Stimulated activated CD4-positive, alpha-beta T cell treated with anti-CD3 and anti-CD28 coated beads, Interleukin-12 subunit alpha, Interleukin-12 subunit beta, amount 100 ng/mL, for 24 hours (primary cell): ENCODE data around the gene ZNF83.
A peak's percentile ranks its signal among the peaks of the same experiment; 100 is the strongest.
"Not testable (repeated sequence)": the region's sequence is repeated elsewhere in the genome, so short reads cannot be mapped to it uniquely, and the experiment has no call there.

ENCODE experiments used
- DNase-seq, 2 experiments: peaks; one replicate each; pipeline ENCODE4 v3.0.0-alpha.2; 2020; ENCODE audit warnings: low read depth in 2 of 2

ZNF83 gene

DNA sequence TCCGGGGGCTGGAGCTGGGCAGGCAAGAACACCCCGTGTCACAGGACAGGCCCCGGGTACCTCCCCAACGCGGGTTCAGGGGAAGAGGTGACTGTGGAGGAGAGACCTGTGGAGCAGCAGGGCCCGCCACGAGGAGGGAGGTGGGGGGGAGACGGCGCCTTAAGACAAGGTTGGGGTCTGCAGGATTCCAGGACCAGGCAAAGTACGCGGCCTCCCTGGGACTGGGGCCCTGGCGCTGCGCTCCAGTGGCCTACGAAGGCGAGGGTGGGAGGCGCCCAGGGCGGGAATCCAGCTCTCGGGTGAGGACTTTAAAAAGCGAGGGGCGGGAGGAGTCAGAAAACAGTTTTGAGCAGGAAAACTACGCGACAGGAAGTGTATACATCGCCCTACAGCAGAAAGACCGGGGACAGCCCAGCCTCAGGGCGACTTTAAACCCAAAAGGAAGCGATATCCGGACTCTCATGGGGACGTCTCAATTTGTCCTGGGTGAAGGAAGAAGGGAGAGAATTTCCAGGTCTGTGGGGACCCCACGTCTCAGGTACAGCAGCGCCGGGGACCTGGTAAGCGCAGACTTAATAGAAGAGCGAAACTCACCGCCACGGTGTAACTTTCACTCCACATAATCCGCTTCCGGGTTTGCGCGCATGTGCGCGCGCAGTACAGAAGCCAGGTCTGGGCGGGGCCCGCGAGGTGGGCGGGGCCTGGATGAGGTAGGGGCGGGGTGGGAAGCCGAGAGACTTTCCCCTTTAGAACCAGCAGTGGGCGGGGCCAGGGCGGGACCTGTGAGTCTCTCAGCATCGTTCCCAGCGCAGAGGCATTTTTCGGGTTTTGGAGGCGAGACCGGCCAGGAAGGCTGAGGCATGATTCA lies at the start of gene ZNF83:
Gene ZNF83, minus strand, starts transcription at position 638 of the 868 bp plus-strand sequence.
- DNase-seq, result peak; percentile 81

DNA sequence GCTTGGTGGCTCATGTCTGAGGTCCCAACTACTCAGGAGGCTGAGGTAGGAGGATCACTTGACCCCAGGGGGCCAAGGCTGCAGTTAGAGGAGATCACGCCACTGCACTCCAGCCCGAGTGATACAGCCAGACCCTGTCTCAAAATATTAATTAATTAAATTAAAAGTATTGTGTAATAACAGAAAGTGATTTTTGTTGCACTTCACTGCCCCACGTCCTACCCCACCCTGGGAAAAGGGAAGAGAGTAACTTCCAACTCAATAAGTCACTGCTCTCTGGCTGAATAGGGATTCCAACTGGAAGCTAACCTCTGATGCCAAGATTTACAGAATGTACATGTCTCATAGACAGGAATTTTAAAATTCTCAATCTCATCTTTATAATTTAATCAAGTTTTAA lies 49.5 kb upstream of the ZNF83 start:
- no peak for DNase-seq

DNA sequence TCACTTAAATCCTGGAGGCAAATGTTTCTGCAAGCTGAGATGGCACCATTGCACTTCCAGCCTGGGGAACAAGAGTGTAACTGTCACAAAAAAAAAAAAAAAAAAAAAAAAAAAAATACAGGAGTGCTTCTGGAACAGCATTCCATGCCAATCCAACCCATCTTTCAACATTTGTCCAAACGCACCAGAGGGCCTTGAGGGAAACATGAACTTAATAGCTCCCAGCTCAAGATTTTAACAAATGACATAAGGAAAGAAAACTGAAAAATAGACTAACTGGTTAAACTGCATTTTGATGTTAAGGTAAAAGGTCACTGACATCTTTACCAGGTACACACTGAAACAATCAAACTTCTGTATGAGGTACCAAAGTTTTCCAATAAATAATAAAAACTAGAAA lies 47.7 kb upstream of the ZNF83 start:
- no peak for DNase-seq

DNA sequence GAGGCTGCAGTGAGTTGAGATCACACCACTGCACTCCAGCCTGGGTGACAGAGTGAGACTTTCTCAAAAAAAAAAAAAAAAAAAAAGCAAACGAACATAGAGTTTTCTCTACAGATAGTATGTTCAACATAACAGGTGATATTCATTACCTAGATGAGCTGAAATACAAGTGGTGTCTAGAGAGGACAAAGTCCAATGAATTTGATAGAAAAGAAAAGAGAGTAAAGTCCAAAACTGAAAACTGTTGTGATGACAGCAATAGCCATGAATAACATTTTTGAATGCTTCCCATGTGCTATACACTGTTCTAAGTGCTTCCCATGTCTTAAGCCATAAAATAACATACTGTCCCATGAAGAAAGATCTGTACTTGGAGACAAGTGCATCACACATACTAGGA lies 43.1 kb upstream of the ZNF83 start:
- DNase-seq, result not testable (repeated sequence)

DNA sequence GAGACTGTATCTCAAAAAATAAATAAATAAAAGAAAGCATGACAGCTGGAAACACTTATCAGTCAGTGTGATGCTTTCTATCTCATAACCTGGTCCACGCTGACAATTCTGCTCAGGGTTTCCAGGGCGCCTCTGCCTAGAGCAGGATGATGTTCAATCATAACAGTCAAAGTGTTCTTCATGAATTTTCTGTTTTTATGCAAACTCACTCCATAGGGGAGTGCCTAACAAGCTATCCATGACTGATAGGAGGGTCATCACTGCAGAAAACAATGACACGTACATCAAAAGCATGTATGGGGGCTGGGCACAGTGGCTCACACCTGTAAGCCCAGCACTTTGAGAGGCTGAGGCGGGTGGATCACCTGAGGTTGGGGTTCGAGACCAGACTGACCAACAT lies 41.4 kb upstream of the ZNF83 start:
- DNase-seq, result no peak

DNA sequence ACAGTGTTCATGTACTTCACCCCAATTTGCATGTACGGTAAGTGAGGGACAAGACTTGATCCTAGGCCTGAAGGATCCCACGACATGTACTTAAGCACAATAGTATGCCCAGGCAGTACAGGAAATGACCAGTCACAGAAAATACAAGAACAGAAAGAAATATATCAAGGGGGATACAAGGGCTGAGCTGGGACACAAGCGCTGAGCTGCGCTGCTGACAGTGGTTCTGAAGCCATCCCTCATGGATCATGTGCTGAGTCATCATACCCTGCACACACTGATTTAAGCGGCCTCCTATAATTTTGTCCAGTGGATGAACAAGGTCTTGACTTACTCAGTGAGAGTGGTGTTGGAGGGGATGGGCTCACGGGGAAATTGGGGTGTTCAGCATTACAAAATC lies 37.1 kb upstream of the ZNF83 start:
- not testable (repeated sequence) for DNase-seq

DNA sequence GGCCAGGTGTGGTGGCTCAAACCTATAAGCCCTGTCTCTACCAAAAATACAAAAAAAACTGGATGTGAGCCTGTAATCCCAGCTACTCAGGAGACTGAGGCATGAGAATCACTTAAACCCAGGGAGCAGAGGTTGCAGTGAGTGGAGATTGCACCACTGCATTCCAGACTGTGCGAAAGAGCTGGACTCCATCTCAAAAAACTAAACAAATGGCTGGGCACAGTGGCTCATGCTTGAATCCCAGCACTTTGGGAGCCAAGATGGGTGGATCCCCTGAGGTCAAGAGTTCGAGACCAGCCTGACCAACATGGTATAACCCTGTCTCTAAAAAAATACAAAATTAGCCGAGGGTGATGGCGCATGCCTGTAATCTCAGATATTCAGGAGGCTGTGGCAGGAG lies 34.9 kb upstream of the ZNF83 start:
- DNase-seq, result no peak

DNA sequence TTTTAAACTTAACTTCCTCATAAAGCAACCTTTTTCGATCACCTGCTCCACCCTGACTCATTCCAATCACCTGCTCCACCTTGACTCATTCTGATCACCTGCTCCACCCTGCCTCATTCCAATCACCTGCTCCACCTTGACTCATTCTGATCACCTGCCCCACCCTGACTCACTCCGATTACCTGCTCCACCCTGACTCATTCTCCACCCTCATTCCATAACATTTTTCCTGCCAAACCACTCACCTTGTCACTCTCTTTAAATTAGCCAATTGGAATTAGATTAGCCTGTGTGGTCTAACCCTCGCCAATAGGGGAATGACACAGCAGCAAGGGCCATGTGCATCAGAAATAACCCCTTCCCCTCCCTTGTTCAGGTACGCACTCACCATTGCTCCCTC lies 31.9 kb upstream of the ZNF83 start:
- no peak for DNase-seq

DNA sequence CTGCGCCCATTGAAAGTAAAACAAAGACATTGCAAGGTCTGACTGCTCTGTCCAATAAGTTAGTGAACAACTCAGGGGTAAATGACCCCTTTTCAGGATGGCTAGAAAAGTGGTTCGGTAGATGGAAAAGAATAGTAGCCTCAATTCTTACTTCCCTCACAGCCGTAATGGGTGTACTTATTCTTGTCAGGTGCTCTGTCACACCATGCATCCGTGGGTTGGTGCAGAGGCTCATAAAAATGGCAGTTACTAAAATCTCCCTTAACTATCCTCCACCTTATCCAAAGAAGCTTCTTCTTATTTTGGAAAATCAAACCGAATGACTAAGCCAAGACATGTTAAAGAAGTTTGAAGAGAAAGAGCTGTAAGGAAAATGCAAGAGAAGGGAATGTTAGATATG lies 31.4 kb upstream of the ZNF83 start:
- no peak for DNase-seq

DNA sequence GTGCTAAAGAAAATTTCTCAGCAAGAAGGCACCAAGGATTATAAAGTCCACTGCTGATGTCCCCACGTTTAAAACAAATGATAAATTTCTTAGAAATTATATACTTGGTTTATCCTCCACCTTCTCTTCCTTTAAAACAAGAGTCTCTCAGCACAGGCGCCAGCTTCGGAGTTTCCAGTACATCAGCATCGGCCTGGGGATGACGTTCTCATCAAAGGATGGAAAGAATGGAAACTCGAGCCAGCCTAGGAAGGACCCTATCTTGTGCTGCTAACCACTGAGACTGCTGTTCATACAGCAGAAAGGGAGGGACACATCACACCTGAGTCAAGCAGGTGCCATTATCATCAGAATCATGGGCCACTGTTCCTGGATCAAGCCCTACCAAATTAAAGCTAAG lies 29.8 kb upstream of the ZNF83 start:
- DNase-seq, result no peak

DNA sequence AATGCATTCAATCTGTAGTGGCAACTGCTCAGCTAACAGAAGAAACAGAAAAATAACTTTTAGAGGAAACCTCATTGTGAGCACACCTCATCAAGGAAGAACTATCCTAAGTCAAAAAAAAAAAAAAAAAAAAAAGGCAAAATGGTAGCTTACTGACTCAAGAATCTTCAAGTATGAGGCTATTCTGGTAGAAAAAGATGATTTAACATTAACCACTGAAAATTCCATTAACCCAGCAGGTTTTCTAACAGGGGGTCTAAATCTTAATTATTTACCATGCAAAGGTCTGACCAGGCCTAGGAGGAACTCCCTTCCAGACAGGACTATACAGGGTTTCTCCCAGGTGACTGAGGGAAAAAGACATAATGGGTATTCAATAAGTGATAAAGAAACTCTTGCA lies 28.4 kb upstream of the ZNF83 start:
- no peak for DNase-seq

DNA sequence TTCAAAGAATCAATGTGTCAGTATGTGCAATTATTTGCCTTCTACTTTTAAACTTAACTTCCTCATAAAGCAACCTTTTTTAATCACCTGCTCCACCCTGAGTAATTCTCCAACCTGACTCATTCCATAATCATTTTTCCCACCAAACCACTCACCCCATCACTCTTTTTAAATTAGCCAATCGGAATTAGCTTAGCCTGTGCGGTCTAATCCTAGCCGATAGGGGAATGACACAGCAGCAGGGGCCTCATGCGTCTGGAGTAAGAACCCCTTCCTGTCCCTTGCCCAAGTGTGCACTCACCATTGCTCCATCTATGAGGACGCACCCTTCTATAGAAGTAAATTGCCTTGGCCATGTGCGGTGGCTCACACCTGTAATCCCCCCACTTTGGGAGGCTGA lies 27.4 kb upstream of the ZNF83 start:
- DNase-seq, result no peak

DNA sequence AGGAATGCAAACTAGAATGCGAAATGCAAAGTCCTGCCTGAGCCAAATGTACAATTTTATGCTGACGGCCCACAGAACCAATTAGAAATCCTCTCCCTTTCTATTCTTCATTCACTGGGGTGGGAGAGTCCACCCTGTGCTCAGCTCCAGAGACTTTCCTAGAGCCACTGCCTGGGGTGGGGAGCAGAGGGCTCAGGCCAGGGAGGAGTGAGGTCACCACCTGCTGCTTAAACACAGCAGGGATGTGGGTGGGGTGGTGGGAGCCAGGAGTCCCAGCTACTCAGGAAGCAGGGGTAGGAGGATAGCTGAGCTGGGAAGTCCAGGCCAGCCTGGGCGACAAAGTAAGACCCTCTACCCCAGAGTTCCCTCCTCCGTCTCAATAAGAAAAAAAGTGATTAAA lies 26.9 kb upstream of the ZNF83 start:
- DNase-seq, result no peak

DNA sequence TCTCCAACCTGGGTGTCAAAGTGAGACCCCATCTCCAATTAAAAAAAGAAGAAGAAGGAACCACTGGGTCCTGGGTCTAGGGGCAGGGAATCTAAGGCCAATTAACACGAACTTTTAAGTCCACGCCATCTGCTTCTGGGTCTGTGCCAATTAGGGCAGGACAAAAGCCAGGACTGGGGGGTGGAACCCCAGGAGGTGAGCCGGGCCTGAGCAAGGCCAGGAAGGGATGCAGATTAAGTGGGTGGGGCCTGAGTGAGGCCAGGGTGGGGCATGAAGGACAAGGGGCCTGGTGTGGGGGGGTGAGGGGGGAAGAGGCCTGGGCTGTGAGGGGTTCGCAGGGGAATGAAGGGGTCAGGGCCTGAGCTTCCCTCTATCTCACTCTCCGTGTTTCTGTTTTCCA lies 26.3 kb upstream of the ZNF83 start:
- DNase-seq, result no peak

DNA sequence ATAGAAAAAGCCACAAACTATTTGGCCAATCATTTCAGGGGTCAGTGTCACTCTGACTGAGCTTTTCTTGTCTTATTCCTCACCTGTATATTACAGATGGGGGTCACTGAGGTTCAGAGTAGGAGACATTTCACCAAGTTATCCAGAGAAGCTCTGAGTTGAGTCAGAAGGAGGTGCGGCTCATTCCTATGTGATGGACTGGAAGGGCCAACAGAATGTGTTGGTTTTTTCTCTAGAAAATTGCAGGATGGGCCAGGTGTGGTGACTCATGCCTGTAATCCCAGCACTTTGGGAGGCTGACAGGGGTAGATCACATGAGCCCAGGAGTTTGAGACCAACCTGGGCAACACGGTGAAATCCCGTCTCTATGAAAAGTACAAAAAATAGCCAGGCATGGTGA lies 24.5 kb upstream of the ZNF83 start:
- DNase-seq, result no peak

DNA sequence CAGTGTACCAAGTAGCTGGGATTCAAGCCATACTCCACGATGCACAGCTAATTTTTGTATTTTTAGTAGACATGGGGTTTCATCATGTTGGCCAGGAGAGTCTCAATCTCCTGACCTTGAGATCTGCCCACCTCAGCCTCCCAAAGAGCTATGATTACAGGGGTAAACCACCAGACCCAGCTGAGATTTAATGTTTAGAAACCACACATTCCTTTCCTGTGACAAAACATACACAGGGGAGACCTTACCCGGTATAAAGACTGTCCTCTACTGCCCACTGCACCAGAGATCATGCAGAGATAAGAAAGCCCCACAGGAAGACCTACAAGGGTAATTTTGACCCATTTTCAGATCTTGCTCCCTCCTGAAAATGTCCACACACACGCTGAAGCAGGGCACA lies 22.8 kb upstream of the ZNF83 start:
- no peak for DNase-seq

DNA sequence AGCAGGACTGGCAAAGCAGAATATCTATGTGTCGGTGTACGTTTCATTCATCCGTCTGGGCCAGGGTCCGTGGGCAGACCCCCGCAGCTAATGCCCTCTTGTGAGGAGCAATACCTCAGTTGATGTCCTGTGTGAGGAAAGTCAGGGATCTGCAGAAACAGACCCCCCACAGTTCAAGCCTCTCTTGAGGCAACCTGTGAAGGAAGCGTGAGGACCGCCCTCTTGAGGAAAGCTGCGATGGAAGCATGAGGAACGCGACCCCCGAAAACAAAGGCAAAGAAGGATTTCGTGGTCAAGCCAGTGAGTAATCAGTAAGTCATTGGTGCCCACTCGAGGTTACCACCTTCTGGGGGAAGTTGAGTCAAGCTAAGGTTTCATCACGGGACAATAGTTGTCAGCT lies 20.9 kb upstream of the ZNF83 start:
- no peak for DNase-seq

DNA sequence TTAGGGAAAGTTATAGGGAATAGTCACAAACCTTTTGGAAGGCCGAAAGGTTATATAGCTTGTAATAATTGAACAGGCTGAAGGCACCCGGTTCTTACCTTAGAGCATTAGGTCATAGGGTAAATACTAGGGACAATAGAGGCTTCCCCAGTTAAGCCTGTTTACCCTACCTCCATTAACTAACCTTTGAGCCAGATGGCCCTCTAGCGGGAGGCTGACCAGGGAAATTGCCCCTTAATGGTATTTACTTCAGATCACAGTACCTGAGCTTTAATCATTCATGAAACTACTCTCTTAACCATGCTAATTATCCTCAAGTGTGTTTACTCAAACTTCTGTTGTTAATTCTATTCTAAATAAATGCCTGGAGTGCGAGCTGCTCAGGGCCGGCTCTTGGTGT lies 20.4 kb upstream of the ZNF83 start:
- no peak for DNase-seq

DNA sequence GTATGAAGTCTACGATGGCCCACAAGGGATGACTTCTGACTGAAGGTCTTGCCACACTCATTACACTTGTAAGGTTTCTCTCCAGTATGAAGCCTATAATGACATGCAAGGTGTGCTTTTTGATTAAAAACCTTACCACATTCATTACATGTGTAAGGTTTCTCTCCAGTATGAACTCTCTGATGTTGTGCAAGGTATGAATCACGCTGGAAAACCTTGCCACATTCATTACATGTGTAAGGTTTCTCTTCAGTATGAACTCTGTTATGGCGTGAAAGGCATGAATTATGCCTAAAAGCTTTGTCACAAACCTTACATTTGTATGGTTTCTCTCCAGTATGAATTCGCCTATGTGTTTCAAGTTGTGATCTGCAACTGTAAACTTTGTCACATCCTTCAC lies 15.0 kb upstream of the ZNF83 start:
- DNase-seq, result no peak

DNA sequence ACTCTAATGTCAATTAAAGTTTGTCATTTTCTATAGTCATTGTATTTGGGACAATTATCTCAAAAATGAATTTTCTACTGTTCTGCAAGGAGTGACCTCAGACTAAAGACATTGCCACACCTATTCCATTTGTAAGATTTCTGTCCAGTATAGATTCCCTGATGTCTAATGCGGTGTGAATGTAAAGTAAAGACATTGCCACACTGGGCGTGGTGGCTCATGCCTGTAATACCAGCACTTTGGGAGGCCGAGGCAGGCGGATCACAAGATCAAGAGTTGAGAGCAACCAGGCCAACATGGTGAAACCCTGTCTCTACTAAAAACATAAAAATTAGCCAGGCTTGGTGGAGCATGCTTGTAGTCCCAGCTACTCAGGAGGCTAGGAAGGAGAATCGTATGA lies 13.8 kb upstream of the ZNF83 start:
- DNase-seq, result no peak

DNA sequence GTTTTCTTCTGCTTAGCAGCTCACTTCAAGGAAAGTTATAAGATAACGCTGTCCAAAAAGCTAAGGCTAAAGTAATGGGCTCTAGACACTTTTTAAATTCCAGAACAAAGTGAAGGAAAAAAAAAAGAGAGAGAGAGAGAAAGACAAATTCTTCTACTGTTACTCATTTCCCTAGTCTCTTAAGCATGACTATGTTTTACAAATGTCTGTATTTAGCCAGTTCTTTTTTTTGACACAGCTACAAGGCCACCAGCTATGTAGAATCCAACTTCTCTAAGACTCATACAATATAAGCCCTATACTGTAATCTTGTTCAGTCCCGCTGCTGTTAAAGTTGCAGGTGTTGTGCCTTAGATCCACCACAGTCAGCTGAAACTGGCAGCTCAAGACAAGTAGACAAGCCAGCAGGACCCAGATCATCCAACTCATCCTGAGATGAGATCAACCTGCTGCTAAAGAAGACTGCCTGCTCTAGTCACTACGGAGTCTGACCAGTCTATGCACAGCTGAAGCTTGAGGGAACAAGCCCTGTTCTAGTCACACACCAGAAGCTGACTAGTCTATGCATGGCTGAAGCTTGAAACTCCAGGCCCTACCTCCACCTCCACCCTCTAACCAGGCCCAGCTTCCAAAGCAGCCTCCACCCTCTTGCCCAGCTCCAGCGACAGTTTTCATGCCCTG lies 10.3 kb upstream of the ZNF83 start:
- no peak for DNase-seq

DNA sequence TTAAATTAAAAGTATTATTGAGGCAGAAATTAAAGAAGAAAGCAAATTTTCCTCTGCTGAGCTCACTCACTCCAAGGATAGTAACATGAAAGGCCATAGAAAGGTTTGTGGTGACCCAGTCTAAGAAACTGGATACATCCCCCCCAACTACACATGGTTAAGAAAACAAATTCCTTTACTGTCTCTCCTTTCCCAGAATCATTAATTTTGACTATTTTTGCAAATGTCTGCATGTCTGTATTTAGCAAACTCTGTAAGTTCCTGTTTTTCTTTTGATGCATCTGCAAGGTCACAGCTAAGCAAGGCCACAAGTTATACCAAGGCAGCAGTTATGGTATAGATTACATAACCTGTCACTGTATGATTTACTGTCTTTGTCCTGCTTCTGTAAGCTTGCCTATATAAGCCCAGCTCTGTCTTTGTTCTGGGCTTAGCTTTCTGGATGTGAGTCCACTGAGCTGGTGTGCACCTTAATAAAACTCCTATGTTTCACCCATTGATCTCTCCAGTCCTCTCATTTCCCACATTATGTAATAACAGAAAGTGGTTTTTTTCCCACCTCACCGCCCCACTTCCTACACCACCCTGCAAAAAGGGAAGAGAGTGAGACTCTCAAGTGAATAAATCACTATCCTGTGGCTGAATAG lies 8.5 kb upstream of the ZNF83 start:
- no peak for DNase-seq

DNA sequence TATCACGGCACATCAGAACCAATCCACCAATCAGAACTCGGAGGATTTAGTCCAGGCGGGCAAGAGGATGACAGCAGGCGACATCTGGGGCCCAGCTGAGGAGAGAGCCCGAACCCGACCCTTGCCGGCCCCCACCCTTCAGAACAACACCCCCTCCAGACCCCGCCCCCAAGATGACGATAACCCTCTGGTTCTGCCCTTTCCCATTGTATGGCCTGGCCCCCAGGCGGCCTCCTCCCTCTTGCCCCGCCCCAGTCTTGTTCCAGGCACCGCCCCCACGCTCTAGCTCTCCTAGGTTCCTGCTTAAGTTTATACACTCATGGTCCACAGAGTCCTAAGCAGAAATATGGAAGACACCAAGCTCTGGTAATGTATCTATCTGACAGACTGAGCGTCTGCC lies 2.8 kb upstream of the ZNF83 start:
- no peak for DNase-seq
